Measurements from ENCODE around the gene SPACA9.

Gene SPACA9

GRCh38 chr9:132910376-132910775, 31.7 kb downstream of the SPACA9 start:
- DNase-seq (ENCODE audit: low read depth): no peak
- no peak overlapping the region for H3K4me3 ChIP-seq (ENCODE audit: low read depth, low read length)
- TF ChIP-seq, protein P1, sequence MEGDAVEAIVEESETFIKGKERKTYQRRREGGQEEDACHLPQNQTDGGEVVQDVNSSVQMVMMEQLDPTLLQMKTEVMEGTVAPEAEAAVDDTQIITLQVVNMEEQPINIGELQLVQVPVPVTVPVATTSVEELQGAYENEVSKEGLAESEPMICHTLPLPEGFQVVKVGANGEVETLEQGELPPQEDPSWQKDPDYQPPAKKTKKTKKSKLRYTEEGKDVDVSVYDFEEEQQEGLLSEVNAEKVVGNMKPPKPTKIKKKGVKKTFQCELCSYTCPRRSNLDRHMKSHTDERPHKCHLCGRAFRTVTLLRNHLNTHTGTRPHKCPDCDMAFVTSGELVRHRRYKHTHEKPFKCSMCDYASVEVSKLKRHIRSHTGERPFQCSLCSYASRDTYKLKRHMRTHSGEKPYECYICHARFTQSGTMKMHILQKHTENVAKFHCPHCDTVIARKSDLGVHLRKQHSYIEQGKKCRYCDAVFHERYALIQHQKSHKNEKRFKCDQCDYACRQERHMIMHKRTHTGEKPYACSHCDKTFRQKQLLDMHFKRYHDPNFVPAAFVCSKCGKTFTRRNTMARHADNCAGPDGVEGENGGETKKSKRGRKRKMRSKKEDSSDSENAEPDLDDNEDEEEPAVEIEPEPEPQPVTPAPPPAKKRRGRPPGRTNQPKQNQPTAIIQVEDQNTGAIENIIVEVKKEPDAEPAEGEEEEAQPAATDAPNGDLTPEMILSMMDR (IDR thresholded peaks at IDR 0.05; ENCODE audit: low read depth, low read length, missing control alignments): no peak
- in situ Hi-C loops (cut with HindIII; ENCODE audit: low sequenced_read_pairs): no loop called here

- in situ Hi-C loops (cut with HindIII; ENCODE audit: low sequenced_read_pairs): no loop called here
- TF ChIP-seq, protein P1 (IDR thresholded peaks at IDR 0.05; ENCODE audit: low read depth, low read length, missing control alignments): no peak
- no peak overlapping the region for H3K4me3 ChIP-seq (ENCODE audit: low read depth, low read length)
- no peak for DNase-seq (ENCODE audit: low read depth)
Measured at GRCh38 chr9:132912131-132912530, 33.4 kb downstream of the SPACA9 start.

- in situ Hi-C loops (cut with HindIII; ENCODE audit: low sequenced_read_pairs): no loop called here
- no peak overlapping the region for H3K4me3 ChIP-seq (ENCODE audit: low read depth, low read length)
- DNase-seq (ENCODE audit: low read depth): no peak
- TF ChIP-seq, protein P1 (IDR thresholded peaks at IDR 0.05; ENCODE audit: low read depth, low read length, missing control alignments): no peak
Measured at GRCh38 chr9:132914924-132915323, 36.2 kb downstream of the SPACA9 start.

DNA sequence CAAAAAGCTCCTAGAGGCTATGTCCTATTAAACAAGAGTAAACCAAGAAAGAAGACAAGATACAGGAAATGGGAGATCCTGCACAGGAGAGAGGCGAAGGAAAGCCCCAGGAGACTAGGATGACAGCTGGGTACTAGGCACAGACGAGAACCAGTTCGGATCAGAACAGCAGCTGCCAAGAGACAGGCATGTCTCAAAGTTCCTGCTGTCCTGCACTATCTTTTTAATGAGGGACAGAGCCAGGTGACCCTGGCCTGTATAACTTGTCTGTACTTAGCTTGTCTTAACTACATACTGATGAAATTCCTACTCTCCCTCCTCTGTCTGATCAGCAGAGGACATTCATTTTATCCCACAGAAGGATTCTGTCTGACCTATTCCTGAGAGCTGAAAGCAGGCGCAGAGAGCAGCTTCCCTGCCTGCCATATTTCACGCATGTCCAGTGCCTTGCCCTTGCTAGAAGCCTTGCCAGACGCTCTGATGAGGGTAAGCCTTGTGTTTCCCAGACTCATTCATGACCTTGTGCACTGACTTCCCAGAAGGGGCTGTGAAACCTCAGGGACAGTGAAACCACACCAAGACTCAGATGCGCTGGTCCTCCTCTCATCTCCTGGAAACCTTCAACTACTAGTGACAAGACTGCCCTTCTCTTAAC, 41.0 kb downstream of the SPACA9 start:
- H3K4me3 ChIP-seq (ENCODE audit: low read depth, low read length): no peak overlapping the region
- in situ Hi-C loops (cut with HindIII; ENCODE audit: low sequenced_read_pairs): no loop called here
- TF ChIP-seq, protein P1 (IDR thresholded peaks at IDR 0.05; ENCODE audit: low read depth, low read length, missing control alignments): no peak
- no peak for DNase-seq (ENCODE audit: low read depth)

DNA sequence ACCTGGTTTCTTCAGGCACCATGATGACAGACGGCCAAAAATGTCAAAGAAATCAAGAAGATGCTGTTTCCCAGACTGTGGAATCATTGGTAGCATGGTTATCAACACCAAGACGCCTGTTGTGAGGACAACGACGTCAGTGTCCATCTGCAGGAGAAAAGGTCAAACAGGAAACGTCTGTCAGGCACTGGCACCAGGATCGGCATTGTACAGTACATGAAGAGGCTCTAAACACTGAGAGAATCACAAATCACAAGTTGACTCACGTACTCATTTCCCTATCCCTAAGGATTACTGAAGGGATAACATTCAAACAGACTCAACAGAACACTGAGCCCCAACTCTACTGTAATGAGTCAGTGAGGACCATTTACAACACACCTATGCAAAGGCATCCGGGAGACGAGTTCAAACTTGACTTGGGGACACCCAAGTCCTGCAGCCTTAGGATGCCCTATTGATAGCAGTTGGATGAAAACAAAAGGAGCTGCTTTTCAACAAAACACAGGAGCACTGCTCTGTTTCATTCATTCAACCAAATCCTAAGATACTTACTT, 44.7 kb downstream of the SPACA9 start:
- DNase-seq (ENCODE audit: low read depth): no peak
- TF ChIP-seq, protein P1 (IDR thresholded peaks at IDR 0.05; ENCODE audit: low read depth, low read length, missing control alignments): no peak
- in situ Hi-C loops (cut with HindIII; ENCODE audit: low sequenced_read_pairs): no loop called here
- H3K4me3 ChIP-seq (ENCODE audit: low read depth, low read length): no peak overlapping the region

GRCh38 chr9:132927704-132928103, 49.0 kb downstream of the SPACA9 start:
- no peak for DNase-seq (ENCODE audit: low read depth)
- in situ Hi-C loops (cut with HindIII; ENCODE audit: low sequenced_read_pairs): no loop called here
- no peak overlapping the region for H3K4me3 ChIP-seq (ENCODE audit: low read depth, low read length)
- TF ChIP-seq, protein P1 (IDR thresholded peaks at IDR 0.05; ENCODE audit: low read depth, low read length, missing control alignments): no peak
